Ishikawa (cell line): ENCODE measurements around the gene TBC1D16.

Experiments
- CEBPB ChIP-seq: IDR thresholded peaks from 2 replicates; pipeline ENCODE4 v1.6.1; 2012
- MAX ChIP-seq: IDR thresholded peaks from 2 replicates; pipeline ENCODE4 v1.6.1; 2012
- RAD21 ChIP-seq: IDR thresholded peaks from 2 replicates; pipeline ENCODE4 v1.6.1; 2012; ENCODE audit warnings: low read depth
- TAF1 ChIP-seq: IDR thresholded peaks from 2 replicates; pipeline ENCODE4 v1.6.1; 2012; ENCODE audit warnings: low read depth, mild to moderate bottlenecking

GRCh38 chr17:79951361-79952264 lies 84.1 kb downstream of the TBC1D16 start:
- TF ChIP-seq RAD21 (no peak), MAX (no peak), TAF1 (no peak), CEBPB (no peak)
